H1 (cell line): ENCODE data around the gene BRD1. TPM values are rescaled to one million over a fixed set of nuclear protein-coding genes. Genes with fewer than 3 reads are reported as not detected.

ENCODE experiments used
- ASH2L ChIP-seq: fragments of 200-600, 300-600 bp; sonication (generic); IDR thresholded peaks from one replicate; pipeline ENCODE4 v1.7.1; 2017; ENCODE audit warnings: low read length
- HDAC2 ChIP-seq, 2 experiments: fragments of 300-600 bp in 1 of 2; sonication (generic) in 1 of 2; IDR thresholded peaks; 2 replicates each; pipeline ENCODE4 v1.6.1; 2011 to 2012; ENCODE audit warnings: low read depth in 2 of 2, low read length in 2 of 2, mild to moderate bottlenecking in 2 of 2, moderate library complexity in 2 of 2, borderline replicate concordance in 1 of 2, inconsistent platforms in 1 of 2
- KDM5A ChIP-seq: fragments of 200-600 bp; IDR thresholded peaks from 2 replicates; pipeline ENCODE4 v1.7.1; 2012; ENCODE audit warnings: mild to moderate bottlenecking, low read length, inconsistent platforms, mixed read lengths
- SIN3A ChIP-seq, 2 experiments: IDR thresholded peaks in 1 of 2; conservative IDR thresholded peaks in 1 of 2; 2 replicates each; pipeline ENCODE4 v1.6.1; 2011 to 2012; ENCODE audit warnings: low read length in 2 of 2, improper control_type of control experiment in 1 of 2, low read depth in 1 of 2, mild to moderate bottlenecking in 1 of 2
- TAF7 ChIP-seq: optimal IDR thresholded peaks from 2 replicates; pipeline ENCODE3; 2011; ENCODE audit warnings: low read depth, mild to moderate bottlenecking, inconsistent platforms, low read length, moderate library complexity, borderline replicate concordance
- polyA plus RNA-seq, 7 experiments: library from polyadenylated mRNA; depleted of rRNA in 3 of 7; stranded (reverse) in 5 of 7; unstranded in 2 of 7; fragments of >200 nt in 5 of 7; fragments of 200-250 nt in 2 of 7; gene quantifications; 1 replicate in 5 of 7; 2 replicates in 1 of 7; 4 replicates in 1 of 7; pipeline versions ENCODE4 v1.2.1 to v1.2.3, GENCODE V29; 2011 to 2013; ENCODE audit warnings: missing spikeins in 2 of 7, mixed read lengths in 2 of 7
- total RNA-seq: library from RNA; stranded (reverse); fragmentation: NEBNext Ultra II Directional; extraction: Animal tissue kit (Norgen Biotek cat#: 25700); gene quantifications from 2 replicates; pipeline ENCODE4 v1.2.1, GENCODE V29; 2021
- TF ChIP-seq, protein P1 (sequence below): IDR thresholded peaks from 2 replicates; pipeline ENCODE4 v1.6.1; 2012; ENCODE audit warnings: inconsistent platforms
- TF ChIP-seq, protein P2 (sequence below): IDR thresholded peaks from 2 replicates; pipeline ENCODE4 v1.6.1; 2012; ENCODE audit warnings: low read length, inconsistent platforms

Gene BRD1
- total and polyA plus RNA-seq, 2 of the 8 experiments (the other 6 are each of a cell fraction or from before 2014, with no cell fraction given), result 6.8 to 34.0 TPM

DNA sequence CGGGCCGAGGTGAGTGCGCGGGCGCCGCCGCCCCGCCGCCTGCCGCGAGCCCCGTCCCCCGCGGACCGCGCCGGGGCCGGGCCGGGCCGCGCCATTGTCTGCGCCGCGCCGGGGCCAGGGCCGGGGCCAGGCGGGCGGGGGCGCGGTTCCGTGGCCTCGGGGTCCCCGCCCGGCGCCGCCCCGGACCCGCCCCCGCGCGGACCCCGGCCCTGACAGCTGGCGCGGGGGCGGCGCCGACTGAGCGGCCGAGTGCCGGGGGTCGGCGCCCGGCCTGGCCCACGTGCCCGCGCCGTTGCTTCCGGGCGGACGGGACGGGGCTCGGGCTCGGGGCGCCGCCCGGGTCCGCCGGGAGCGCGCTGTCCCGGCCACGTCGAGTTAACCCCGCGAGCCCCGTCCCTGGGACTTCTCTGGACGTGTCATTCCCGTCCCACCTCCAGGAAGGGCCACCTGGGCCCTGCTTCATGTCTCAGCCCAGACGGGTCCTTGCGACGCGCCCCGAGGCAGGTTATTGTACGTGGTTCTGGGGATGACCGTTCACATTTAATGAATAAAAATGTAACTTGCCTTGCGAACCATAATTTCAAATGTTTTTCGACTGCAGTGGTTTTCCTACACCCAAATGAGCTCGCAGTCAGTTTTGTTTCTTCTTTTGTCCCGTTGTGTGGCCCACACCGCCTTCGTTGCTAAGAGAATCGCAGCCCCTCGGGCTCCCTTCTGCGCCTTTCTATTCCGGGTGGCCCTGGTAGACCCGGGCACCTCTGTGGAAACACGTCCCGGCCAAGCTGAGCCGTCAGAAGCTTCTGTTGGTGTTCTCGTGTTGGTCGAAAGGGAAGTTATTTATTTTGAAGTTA lies 26.5 kb upstream of the BRD1 start (continued):
- TF ChIP-seq KDM5A (no peak), HDAC2 (IDR thresholded peaks at IDR 0.05; ENCODE audit: borderline replicate concordance in 1 of 2, low read depth in 2 of 2, low read length in 2 of 2) (0 out of 4 replicates have a peak, but pooled peaks of 1 of the 2 experiments have one; percentile 50), TAF7 (no peak), SIN3A (conservative IDR thresholded peaks at IDR 0.05 in 1 of 2, IDR thresholded peaks at IDR 0.05 in 1 of 2; ENCODE audit: low read depth in 1 of 2, low read length in 2 of 2) (peak; percentile 51 to 62; a peak in 3 of 4 replicates), ASH2L (peak; percentile 24)
- TF ChIP-seq, protein P1, sequence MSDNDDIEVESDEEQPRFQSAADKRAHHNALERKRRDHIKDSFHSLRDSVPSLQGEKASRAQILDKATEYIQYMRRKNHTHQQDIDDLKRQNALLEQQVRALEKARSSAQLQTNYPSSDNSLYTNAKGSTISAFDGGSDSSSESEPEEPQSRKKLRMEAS, result peak; percentile 2; the same call in 1 of the 2 replicates
- TF ChIP-seq, protein P2, sequence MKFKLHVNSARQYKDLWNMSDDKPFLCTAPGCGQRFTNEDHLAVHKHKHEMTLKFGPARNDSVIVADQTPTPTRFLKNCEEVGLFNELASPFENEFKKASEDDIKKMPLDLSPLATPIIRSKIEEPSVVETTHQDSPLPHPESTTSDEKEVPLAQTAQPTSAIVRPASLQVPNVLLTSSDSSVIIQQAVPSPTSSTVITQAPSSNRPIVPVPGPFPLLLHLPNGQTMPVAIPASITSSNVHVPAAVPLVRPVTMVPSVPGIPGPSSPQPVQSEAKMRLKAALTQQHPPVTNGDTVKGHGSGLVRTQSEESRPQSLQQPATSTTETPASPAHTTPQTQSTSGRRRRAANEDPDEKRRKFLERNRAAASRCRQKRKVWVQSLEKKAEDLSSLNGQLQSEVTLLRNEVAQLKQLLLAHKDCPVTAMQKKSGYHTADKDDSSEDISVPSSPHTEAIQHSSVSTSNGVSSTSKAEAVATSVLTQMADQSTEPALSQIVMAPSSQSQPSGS, result no peak
